Fibroblast of skin of right biceps (primary cell): Measurements from ENCODE around the gene FAM222B.

Source experiments
- DNase-seq: peaks from one replicate; pipeline ENCODE4 v3.0.0-alpha.2; 2013

The FAM222B gene

DNA sequence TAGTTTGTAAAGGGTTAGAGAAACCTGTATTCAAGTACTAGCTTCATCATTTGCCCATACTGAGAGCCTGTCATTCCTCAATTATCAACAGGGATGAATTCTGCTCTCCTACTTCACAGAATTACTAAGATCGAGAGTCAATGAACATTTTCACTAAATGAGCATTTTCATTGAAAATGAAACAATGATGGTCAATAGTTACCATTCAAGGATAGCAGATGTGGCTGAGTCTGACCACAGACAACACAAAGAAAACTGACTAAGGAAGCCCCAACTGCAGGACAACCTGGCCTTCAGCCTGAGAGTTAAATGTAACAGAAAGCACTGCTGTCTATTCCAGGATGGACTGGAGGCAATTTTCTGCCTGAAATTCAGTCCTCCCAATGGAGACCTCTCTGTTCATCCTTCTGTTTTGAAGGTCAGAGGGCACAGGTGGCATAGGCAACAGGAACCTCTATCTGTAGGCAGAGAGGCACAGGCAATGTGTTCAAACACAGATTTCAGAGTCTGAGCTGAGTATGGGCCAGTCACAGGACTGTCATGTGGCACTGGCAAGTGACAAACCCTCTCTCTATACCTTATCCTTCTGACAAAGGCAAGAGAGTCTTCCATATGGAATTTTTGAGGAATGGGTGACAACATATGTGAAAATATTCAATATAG lies 79.3 kb downstream of the FAM222B start:
- DNase-seq, result no peak

DNA sequence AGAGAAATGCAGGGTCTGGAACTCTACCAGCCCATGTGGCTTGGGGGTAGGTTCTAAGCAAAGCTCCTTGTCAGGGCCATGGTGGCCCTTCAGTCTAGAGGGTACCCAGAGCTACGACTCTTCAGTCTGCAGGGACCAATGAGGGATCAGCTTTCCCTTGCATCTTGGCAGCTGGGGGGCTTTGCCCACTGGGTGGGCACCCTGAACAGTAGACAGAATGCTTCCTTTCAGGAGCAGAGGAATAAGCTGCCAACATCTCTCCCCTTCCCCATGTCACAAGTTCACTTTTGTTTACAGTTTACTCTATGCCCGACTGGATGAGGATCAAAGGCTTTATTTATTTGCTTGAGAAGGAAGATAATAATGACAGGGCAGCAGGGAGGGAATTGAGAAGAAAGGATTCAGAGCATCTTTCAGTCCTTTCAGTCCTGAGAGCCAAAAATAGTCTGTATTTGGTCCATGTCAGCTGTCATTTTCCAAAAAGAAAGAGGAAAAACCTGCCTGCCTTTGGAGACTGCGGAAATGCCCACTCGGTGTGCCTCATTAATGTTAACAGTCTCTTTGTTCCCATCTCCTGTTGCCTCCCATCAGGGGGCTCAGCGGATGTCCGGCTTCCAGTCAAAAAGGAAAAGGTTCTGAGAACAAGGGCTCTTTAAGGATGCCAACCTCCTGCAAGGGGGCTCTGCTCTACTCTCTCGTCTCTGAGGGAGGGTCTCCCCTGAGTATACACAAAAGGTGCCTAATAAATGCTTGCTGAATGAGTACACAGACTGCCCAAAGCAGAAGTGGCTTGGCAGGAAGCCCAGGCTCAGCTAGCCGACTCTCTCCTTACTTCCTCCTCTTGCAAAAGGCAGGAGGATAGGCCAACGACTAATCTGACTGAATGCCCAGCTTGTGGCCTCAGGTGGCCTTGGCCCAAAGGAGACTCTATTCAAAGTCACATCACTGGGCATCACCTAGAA lies 81.7 kb downstream of the FAM222B start:
- peak; percentile 42 for DNase-seq

DNA sequence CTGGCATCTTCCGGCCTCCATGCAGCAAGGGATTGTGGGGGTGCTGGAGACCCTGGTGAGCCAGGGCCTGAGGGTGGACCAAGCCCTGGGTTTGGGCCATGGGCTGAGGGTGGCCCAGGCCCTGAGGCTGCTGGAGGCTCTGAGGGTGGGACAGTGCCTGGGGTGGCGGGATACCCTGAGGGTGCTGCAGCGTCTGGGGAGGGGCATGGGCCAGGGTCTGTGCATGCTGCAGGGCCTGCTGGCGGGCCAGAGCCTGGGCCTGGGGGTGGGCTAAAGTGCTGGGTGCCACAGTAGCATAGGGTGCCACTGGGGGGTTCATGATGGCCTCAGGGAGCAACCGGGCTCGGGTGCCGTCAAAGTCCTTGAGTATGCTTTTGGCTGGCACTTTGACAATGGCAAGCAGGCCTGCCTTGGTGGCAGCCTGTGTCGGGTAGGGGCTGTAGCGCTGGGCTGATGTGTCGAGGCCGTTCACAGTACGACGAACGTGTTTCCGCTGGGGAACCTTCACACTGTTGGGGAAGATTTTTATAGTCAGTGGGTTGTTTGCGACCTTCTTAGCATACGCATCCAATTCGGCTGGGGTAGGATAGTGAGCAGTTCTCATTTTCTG lies 83.2 kb downstream of the FAM222B start:
- DNase-seq, result no peak

DNA sequence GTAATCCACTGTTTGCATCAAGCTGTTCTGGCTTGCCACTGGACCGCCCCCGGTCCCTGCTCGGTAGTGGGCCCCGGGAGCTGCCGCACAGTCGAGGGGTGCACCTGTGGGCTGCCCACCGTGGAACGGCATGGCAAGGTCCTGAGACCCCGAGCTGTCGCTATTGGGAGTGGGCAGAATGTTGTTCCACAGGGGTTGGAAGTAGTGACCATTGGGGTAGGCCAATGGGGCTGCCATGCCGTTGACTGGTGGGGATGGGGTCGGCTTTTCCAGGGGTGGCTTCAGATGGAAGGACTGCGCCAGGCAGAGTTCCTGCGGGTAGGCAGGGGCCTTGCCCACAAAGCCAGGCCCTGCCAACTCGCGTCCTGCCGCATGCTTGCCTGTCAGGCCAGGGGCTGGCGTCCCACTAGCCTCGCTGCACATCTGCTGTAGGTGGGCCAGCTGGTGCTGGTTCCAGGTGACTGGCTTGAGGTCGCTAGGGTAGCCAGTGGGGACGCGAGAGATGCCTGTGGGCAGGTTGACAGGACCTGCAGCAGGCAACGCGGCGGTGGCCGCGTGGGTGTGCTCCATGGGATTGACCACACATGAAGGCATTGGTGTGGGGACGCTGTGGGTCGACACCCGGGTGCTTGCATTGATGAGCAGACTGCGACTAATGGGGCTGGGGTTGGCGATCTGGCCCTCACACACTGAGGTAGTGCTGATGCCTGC lies 84.0 kb downstream of the FAM222B start:
- no peak for DNase-seq

DNA sequence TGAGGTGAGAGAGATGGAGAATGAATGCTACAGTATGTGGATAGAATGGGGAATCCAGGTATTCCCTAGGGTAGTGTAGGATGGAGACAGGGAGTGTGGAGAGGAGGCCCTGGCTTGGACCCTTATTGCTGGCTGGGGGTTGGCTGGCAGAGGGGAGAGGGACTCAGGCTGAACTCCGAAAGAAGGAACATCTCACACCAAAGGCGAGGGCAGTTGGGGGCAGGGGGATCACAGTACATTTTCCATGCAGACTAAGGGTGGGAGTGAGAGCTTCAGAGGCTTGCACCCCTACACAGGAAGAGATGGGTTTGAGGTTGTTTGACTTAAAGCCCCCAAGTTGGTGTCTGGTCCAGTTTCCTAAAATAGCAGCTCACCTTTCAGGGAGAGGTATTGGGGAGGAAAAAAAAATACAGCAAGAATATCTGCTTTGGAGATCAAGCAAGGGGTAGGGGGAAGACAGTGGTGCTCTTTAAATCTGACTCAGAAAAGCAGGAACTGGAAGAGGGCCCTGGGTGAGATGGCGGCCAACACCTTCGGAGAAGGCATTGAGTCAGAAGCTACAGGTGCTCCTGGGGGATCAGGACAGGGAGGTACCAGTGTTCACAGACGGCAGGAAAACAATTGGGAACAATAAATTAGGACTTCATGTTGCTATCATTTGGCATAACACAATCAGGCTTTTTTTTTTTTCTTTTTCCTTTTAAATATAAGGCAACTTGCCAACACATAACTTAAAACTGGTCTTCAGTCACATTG lies 86.4 kb downstream of the FAM222B start:
- no peak for DNase-seq

DNA sequence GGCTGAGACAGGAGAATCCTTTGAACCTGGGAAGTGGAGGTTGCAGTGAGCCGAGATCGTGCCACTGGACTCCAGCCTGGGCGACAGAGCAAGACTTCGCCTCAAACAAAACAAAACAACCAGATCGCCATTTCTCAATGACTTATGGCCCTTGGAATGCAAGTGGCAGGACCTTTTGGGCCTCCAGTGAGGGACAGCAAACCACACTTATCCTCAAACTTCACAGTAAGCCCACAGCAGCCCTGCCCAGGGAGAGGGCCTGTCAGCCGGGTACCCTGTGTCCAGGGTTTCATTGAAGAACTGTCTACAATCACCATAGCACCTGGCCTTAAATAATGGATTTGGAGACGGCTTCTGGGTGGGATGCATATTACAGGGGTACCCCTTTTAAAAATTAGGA lies 87.1 kb downstream of the FAM222B start:
- DNase-seq, result no peak

DNA sequence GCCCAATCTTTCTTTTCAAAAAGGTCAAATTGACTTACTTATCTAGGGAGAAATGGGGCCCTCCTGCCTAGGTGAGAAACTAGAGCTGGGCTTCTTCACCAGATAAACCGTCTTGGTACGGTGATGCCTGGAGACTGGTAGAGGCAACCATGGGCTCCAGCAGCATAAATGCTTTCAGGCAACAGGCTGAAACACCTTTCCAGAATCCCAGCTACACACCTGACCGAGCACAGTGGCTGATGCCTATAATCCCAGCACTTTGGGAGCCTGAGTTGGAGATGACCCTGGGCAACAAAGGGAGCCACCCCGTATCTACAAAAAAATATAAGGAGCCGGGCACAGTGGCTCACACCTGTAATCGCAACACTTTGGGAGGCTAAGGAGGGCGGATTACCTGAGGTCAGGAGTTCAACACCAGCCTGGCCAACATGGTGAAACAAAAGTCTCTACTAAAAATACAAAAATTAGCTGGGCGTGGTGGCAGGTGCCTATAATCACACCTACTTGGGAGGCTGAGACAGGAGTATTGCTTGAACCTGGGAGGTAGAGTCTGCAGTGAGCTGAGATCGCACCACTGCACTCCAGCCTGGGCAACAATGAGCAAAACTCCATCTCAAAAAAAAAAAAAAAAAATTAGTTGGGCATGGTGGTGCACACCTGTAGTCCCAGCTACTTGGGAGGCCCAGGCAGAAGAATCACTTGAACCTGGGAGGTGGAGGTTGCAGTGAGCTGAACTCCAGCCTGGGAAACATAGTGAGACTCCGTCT lies 90.8 kb downstream of the FAM222B start:
- no peak for DNase-seq

DNA sequence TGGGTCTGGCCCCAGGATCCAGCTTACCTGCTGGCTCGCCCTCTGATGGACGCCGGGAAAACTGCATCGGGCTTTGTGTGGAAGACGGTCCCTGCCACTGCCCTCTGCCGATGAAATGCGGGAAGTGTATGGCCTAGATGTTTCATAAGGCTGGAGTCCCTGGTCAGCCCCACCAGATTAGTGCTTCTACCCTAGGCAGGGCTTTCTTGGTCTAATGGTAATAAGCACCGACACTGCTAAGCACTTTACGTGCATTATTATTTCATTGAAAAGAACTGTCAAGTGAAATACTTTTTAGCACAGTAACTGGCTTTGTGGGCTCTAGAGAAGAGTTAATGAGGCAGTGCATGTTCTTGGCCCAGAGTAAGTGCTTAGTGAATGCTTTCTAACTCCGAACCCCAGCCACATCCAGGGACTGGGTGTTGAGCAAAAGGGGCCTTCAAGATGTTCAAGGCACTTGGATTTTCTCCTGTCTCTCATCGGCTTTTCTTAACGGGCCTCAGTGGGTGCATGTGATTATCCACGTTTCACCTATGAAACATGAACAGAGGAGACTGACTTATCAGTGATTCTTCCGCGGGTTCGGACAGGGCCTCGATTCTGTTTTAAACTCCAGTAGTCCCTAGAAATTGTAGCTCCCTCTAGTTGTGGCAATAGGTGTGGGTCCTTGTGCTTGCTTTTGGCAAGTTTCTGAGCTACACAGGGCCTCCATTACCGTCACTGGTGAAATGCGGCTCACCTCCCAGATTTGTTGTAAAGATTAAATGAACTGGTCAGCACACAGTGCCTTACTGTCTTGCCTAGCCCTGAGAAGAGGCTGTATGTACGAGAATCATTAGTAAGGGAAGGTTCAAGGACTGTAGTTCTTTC lies 92.2 kb downstream of the FAM222B start:
- DNase-seq, result peak; percentile 87

DNA sequence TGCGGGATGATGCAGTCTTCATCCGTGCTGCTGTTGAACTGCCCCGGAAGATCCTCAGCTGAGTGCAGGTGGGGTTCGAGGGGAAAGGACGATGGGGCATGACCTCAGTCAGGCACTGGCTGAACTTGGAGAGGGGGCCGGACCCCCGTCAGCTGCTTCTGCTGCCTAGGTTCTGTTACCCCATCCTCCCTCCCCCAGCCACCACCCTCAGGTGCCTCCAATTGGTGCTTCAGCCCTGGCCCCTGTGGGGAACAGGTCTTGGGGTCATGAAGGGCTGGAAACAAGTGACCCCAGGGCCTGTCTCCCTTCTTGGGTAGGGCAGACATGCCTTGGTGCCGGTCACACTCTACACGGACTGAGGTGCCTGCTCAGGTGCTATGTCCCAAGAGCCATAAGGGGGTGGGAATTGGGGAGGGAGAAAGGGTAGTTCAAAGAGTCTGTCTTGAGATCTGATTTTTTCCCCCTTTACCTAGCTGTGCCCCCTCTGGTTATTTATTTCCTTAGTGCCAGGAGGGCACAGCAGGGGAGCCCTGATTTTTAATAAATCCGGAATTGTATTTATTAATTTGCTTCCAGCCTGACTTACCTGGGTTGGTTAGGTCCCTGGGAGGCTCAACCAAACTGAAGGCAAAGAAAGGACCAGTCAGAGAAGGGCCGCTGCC lies 92.9 kb downstream of the FAM222B start:
- DNase-seq, result no peak

DNA sequence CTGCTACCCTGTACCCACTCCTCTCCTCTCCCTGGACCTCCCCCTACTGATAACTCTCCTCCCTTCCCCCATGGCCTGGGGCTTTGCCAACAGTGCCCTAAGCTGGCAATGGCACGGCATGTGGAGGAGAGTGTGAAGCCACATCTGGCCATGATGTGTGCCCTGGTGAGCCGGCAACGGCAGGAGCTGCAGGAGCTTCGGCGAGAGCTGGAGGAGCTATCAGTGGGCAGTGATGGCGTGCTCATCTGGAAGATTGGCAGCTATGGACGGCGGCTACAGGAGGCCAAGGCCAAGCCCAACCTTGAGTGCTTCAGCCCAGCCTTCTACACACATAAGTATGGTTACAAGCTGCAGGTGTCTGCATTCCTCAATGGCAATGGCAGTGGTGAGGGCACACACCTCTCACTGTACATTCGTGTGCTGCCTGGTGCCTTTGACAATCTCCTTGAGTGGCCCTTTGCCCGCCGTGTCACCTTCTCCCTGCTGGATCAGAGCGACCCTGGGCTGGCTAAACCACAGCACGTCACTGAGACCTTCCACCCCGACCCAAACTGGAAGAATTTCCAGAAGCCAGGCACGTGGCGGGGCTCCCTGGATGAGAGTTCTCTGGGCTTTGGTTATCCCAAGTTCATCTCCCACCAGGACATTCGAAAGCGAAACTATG lies 93.6 kb downstream of the FAM222B start:
- no peak for DNase-seq

DNA sequence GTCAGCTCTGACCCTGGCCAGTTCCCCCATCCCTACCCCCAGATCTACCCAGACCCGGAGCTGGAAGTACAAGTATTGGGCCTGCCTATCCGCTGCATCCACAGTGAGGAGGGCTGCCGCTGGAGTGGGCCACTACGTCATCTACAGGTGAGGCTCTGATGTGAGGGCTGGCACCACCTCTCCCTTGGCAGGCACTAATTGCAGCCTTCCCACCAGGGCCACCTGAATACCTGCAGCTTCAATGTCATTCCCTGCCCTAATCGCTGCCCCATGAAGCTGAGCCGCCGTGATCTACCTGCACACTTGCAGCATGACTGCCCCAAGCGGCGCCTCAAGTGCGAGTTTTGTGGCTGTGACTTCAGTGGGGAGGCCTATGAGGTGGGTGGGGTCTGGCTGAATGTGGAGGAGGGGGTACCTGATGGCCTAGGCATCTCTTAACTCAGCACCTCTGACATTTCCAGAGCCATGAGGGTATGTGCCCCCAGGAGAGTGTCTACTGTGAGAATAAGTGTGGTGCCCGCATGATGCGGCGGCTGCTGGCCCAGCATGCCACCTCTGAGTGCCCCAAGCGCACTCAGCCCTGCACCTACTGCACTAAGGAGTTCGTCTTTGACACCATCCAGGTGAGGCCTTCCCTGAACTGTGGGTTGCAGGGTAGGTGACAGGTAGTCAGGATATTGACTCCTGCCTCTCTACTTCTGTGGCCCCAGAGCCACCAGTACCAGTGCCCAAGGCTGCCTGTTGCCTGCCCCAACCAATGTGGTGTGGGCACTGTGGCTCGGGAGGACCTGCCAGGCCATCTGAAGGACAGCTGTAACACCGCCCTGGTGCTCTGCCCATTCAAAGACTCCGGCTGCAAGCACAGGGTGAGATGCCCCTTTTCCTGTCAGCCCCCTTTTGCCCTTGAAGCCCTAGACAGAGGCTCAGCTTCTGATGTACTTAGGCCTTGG lies 94.5 kb downstream of the FAM222B start:
- no peak for DNase-seq

DNA sequence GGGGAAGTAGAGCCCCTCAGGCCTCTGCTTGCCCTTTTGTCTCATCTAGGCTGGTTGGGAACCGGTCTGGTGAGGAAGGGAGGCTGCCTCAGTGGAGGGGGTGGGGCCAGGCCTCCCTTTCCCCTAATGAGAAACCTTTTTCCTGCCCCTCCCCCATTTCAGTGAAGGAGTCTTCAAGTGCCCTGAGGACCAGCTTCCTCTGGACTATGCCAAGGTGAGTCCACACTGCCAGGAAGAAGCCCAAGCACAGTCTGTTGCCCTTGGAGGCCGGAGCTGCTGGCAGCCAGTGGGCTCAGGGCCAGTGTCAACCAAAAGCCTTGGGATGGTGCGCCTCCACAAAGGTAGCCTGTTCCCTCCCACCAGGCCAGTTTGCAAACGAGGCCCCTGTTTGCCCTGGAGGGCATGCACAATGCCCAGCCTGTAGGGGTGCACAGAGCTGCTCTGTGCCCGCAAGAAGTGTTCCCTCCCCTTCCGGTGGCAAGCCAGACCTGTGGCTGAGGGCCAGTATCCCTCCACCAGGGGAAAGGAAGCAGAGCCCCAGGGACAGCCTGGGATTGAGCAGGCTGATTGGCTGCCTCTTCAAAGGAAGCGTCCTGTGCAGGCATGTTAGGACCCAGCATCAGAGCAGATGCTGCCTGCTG lies 95.4 kb downstream of the FAM222B start:
- DNase-seq, result no peak

DNA sequence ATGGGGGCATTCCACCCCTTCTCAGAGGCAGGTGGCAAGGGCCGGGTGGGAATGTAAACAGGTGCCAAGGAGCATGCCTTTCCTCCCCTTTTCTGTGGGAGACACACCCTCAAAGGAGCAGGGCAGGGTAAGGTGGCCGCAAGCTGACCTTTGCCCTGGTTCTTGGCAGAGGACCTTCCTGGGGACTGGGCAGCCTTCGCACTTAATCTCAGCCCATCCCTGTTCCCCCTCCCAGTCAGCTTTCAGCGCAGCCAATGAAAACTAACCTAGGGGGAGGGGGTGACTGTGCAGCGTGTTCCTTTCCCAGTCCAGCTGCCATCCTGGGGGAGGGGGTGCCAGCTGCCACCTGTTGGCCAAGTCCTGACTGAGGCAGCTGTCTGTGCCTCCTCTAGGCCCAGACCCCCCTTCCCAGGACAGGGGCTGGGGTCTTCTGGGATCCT lies 96.0 kb downstream of the FAM222B start:
- no peak for DNase-seq

DNA sequence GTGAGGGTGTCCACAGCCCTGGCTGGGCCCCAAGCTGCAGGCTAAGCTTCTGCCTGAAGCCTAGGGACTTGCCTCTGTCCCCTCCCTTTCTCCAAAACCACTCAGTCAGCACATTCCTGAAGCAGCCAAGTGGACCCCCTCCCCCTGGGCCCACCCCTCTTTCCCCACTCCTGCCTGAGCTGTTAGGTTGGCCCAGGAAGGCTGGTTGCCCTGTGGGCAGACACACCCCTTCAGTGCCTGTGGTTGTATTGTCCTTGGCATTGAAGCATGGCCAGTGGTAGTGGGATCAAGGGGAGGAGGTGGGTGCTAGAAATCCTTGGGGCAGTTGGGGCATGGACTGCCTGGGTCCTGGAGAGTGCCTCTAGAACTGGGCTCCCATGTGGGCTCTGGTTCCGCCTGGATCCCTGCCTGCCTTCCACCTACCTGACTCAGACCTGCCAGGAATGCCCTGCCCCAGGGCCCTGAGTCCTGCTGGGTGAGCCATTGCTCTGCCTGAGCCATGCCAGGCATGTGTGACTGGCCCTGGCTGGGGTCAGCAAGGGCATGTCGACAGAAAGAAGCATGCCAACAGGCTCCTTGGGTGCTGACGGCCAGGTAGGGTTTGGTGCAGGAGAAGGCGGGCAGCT lies 96.7 kb downstream of the FAM222B start:
- no peak for DNase-seq

DNA sequence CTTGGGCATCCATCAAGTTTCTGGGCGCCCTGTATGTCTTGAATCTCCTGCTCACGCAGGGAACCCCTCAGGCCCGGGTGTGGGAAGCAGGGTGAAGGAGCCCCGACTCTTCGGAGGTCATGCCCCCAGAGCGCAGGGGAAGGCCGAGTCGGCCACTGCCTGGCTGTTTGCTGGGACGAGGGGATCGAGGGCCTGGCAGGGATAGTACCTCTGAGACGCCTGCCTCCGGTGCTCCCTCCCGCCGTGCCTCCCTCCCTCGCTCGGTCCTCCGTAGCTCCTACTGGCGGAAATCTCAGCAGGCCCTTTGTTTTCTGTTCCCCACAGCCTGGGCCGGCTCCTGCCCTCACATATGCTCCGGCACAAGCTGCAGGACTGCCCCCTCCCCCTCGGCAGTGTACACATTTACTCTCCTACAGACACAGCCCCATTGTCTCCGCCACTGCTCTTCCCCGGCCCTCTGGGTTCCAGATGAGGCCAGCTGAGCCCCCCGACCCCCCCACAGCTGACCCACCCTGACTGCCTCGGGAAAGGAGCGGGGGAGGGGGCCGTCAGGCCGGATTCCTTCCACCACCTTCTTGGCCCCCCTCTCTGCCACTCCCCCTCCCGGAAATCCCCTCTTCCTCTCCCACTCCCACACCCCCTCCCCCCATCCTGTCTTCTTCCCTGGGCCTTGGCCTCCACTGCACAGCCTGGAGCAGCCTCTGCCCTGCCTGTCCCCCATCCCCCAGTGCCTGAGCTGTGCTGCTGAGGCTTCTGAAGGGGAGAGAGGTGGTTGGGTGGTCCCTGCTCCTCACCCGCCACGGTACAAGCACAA lies 97.4 kb downstream of the FAM222B start:
- DNase-seq, result peak; percentile 63
